T-cell (primary cell): ENCODE data around the gene NDE1. TPM values are rescaled to one million over a fixed set of nuclear protein-coding genes. Genes with fewer than 3 reads are reported as not detected.

Experiments used
- ATAC-seq, 4 experiments: fragments of 200-7000 bp in 3 of 4; fragments of 150-1000 bp in 1 of 4; cut with Tn5 transposase; replicated peaks in 1 of 4; 1 replicate in 3 of 4; 2 replicates in 1 of 4; pipeline ENCODE4 v1.10.0; 2021; ENCODE audit warnings: moderate library complexity in 3 of 4, mild to moderate bottlenecking in 2 of 4, moderate number of reproducible peaks in 1 of 4
- CTCF ChIA-PET, 2 donors: fragments of 300-600 bp; sonication (Branson Sonifier 250); formaldehyde crosslinking; loops; one replicate each; lab custom pipeline; 2022; ENCODE audit warnings: antibody characterized with exemption in 2 of 2; lab: Charles Lee
- POLR2A ChIA-PET, 2 donors: fragments of 300-600 bp; sonication (Branson Sonifier 250); formaldehyde crosslinking; loops; one replicate each; lab custom pipeline; 2022; ENCODE audit warnings: antibody characterized with exemption in 2 of 2; lab: Charles Lee
- DNase-seq, 35 experiments: peaks; one replicate each; pipeline versions ENCODE4 v3.0.0 to v3.0.0-alpha.2; 2013 to 2023
- H3K27ac ChIP-seq: one replicate; pipeline ENCODE4 v1.5.1; 2013; ENCODE audit warnings: low read length
- H3K27me3 ChIP-seq, 2 experiments: replicated peaks in 1 of 2; 1 replicate in 1 of 2; 2 replicates in 1 of 2; pipeline versions ENCODE4 v1.6.1 to v1.7.0; 2013; ENCODE audit warnings: low read length in 1 of 2, mixed read lengths in 1 of 2; ENCODE audit not compliant: control insufficient read depth in 2 of 2, insufficient read depth in 2 of 2; ENCODE audit errors: extremely low read depth in 1 of 2
- H3K36me3 ChIP-seq, 2 donors: 1 replicate in 1 of 2; 2 replicates in 1 of 2; pipeline versions ENCODE4 v1.6.1 to v1.7.0; 2013; ENCODE audit warnings: low read length in 1 of 2; ENCODE audit not compliant: control insufficient read depth in 2 of 2, insufficient read depth in 1 of 2; ENCODE audit errors: extremely low read depth in 1 of 2
- H3K4me1 ChIP-seq, 2 experiments: 1 replicate in 1 of 2; 2 replicates in 1 of 2; pipeline versions ENCODE4 v1.6.1 to v1.7.0; 2013; ENCODE audit warnings: low read length in 2 of 2, mixed read lengths in 1 of 2; ENCODE audit not compliant: insufficient read depth in 2 of 2, control insufficient read depth in 1 of 2; ENCODE audit errors: extremely low read depth in 1 of 2
- H3K4me3 ChIP-seq, 2 donors: 1 replicate in 1 of 2; 2 replicates in 1 of 2; pipeline versions ENCODE4 v1.5.1 to v1.7.0; 2013; ENCODE audit warnings: mild to moderate bottlenecking in 2 of 2, low read length in 1 of 2, moderate library complexity in 1 of 2; ENCODE audit not compliant: control insufficient read depth in 1 of 2; ENCODE audit errors: extremely low read depth in 1 of 2
- H3K9me3 ChIP-seq: 2 replicates; pipeline ENCODE4 v1.7.0; 2013
- H3K27ac Mint-ChIP-seq, 2 donors: one replicate each; pipeline ENCODE4 v1.8.0; 2020 to 2021; ENCODE audit warnings: mild to moderate bottlenecking in 2 of 2, mixed read lengths in 2 of 2
- H3K27me3 Mint-ChIP-seq, 2 donors: one replicate each; pipeline ENCODE4 v1.8.0; 2021 to 2022; ENCODE audit warnings: mixed read lengths in 2 of 2
- H3K36me3 Mint-ChIP-seq: one replicate; pipeline ENCODE4 v1.8.0; 2021; ENCODE audit warnings: mixed read lengths
- H3K4me1 Mint-ChIP-seq, 3 donors: one replicate each; pipeline ENCODE4 v1.8.0; 2020 to 2022; ENCODE audit warnings: mixed read lengths in 3 of 3, mild to moderate bottlenecking in 1 of 3
- H3K4me3 Mint-ChIP-seq, 3 donors: one replicate each; pipeline ENCODE4 v1.8.0; 2020 to 2022; ENCODE audit warnings: mild to moderate bottlenecking in 3 of 3, mixed read lengths in 3 of 3, moderate library complexity in 3 of 3
- H3K9me3 Mint-ChIP-seq, 3 donors: one replicate each; pipeline ENCODE4 v1.8.0; 2020 to 2022; ENCODE audit warnings: mixed read lengths in 3 of 3
- WGBS: methylation state at CpG from one replicate; pipeline ENCODE4 v1.1.5; 2013; ENCODE audit warnings: missing lambda C conversion rate; ENCODE audit not compliant: insufficient coverage; 5-methylcytosine and 5-hydroxymethylcytosine counted together
- total RNA-seq, 35 experiments: library from RNA in 6 of 35; stranded (reverse) in 6 of 35; fragments of 120-200 nt in 1 of 35; gene quantifications; one replicate each; pipeline versions ENCODE4 v1.2.1 to v1.2.4 and lab custom pipeline; 2013 to 2026

Gene NDE1
- total RNA-seq, 5 donors from 2014 or later (not counting 1 experiment from before 2014, with no cell fraction given) = 90.8 to 110 (median 103) TPM

DNA sequence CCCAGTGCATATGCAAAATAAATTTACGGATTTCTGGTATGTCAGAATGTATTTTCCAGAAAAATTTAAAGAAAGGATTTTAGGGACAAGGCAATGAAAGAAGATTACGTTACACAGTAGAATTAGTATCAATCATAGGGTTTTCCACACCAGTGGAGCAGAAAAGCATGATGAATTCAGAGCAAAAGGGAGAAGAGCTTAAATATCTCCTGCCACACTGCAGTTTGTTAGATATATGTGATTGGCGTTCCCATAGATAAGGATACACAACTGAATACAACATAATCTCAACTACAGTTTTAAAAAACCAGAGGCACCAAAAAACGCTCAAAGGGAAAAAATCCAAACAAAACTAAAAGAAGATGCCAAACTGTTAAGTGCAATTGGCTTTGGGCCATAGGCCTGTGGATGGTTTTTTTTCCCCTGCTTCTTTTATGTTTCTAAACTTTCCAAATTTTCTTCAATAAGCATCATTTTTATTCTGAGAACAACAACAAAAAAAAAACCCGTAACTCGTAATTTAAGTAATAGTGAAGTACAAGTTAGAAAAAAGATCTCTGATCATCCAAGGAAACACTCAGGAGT is 29.3 kb upstream of the NDE1 start:
- ATAC-seq = no peak
- WGBS = no CpG with 5 or more reads among the region's 6 CpGs
- ChIA-PET CTCF (no interaction called here), POLR2A (no interaction called here)
- H3K4me1 ChIP-seq = no peaks in the 10 kb centered on the region
- Mint-ChIP-seq H3K9me3 (no peaks in the 10 kb centered on the region), H3K36me3 (peaks cover 71% of the 10 kb centered on the region), H3K4me3 (no peak overlapping the region), H3K4me1 (peaks cover 0 to 3% (median 0%) of the 10 kb centered on the region in 3 donors), H3K27ac (peak overlapping the region; percentile 15 to 44), H3K27me3 (no peaks in the 10 kb centered on the region)
- no peaks in the 10 kb centered on the region for H3K9me3 ChIP-seq
- H3K27me3 ChIP-seq = no peaks in the 10 kb centered on the region
- H3K27ac ChIP-seq = no peak overlapping the region
- H3K36me3 ChIP-seq = peaks cover 16 to 95% of the 10 kb centered on the region in 2 donors
- DNase-seq = no peak
- H3K4me3 ChIP-seq = no peak overlapping the region

DNA sequence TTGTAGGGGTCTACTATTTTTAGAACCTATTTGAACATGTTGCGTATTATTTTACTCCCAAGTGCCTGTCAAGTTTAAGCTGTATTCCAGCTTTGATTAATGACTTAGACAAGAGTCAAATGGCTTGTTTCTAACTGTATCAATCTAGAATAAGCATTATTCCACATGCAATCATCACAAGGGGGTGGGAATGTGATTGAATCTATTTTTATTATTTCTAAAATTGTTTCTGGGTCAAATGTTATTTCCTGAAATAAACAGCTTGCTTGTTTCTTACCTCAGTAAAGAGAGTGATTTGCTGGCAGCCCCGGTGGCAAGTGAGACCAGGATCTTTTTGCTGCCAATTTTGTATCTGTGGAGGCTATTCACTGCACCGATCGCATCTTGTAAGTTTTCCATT is 28.6 kb upstream of the NDE1 start:
- Histone ChIP-seq H3K4me1 (no peaks in the 10 kb centered on the region), H3K27ac (no peak overlapping the region), H3K4me3 (no peak overlapping the region), H3K9me3 (no peaks in the 10 kb centered on the region), H3K27me3 (no peaks in the 10 kb centered on the region), H3K36me3 (peaks cover 10 to 93% of the 10 kb centered on the region in 2 donors)
- Mint-ChIP-seq H3K4me3 (no peak overlapping the region), H3K27me3 (no peaks in the 10 kb centered on the region), H3K36me3 (peaks cover 66% of the 10 kb centered on the region), H3K9me3 (no peaks in the 10 kb centered on the region), H3K4me1 (peaks cover 0 to 3% (median 0%) of the 10 kb centered on the region in 3 donors), H3K27ac (no peak overlapping the region)
- WGBS = no CpG with 5 or more reads among the region's 4 CpGs
- POLR2A ChIA-PET = interaction anchor here (0.5 to 1.2 kb wide), 2 partner anchors 9 to 495 kb away, joined by 3 to 7 read pairs; no protein-coding TSS in a partner anchor
- DNase-seq (no peak), ATAC-seq (no peak)
- CTCF ChIA-PET = interaction anchor here in 1 of 2 donors (0.8 kb wide), 1 partner anchor 18 kb away, joined by 4 read pairs; no protein-coding TSS in a partner anchor

DNA sequence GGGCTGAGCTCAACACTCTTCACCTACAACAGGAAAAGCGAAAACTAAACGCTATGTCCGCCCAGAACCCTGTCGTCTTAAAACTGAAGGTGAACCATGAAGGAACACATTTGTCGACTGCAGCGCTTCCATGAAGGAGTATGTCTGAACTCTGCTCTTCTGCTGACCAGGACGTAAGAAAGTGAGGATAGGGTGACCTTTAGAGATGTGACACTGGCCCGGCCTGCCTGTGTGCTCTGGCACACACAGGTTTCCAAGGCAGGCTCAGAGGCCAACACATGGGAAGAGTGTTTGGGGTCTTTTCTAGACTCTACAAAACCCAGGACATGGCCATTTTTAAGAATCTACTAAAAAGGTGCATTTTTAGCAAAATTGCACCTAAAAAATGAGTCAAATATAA is 28.2 kb upstream of the NDE1 start:
- Histone ChIP-seq H3K9me3 (no peaks in the 10 kb centered on the region), H3K4me3 (no peak overlapping the region), H3K4me1 (no peaks in the 10 kb centered on the region), H3K27ac (no peak overlapping the region), H3K27me3 (no peaks in the 10 kb centered on the region), H3K36me3 (peaks cover 7 to 89% of the 10 kb centered on the region in 2 donors)
- POLR2A ChIA-PET = interaction anchor here (0.5 to 1.2 kb wide), 2 partner anchors 9 to 495 kb away, joined by 3 to 7 read pairs; no protein-coding TSS in a partner anchor
- CTCF ChIA-PET = interaction anchor here in 1 of 2 donors (0.8 kb wide), 1 partner anchor 17 kb away, joined by 4 read pairs; no protein-coding TSS in a partner anchor
- H3K4me3 Mint-ChIP-seq = no peak overlapping the region
- peak overlapping the region in 1 of 2 donors; percentile 43 for H3K27ac Mint-ChIP-seq
- no peaks in the 10 kb centered on the region for H3K27me3 Mint-ChIP-seq
- peaks cover 62% of the 10 kb centered on the region for H3K36me3 Mint-ChIP-seq
- DNase-seq = no peak
- H3K4me1 Mint-ChIP-seq = peaks cover 0 to 3% (median 0%) of the 10 kb centered on the region in 3 donors
- 96% methylated on average over 4 of the region's 8 CpGs for WGBS
- ATAC-seq = no peak
- no peaks in the 10 kb centered on the region for H3K9me3 Mint-ChIP-seq

DNA sequence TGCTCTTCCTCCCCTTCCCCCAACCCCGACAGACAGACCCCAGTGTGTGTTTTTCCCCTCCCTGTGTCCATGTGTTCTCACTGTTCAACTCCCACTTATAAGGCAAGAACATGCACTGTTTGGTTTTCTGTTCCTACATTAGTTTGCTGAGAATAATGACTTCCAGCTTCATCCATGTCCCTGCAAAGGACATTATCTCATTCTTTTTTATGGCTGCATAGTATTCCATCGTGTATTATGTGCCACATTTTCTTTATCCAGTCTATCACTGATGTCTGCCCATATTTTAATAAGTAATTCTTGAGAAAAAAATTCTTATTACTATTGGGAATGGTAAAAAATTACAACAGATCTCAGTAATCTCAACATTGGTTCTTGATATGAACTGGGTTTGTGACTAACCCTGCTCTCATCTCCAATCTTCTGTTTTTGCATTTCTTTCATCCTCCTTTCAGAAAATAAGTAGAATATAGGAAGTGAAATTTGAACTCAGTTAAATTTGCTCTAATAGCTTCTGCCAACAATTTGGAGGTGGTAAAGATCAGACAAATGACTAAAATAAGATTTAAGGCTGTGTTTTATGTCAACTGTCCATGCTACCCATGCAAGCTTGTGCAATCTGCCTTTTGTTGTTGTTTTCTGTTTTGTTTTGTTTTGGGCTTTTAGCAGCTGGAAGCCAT is 18.2 kb upstream of the NDE1 start:
- DNase-seq (no peak), ATAC-seq (no peak)
- peaks cover 29 to 57% (median 55%) of the 10 kb centered on the region in 3 donors for H3K4me1 Mint-ChIP-seq
- H3K27me3 Mint-ChIP-seq = no peaks in the 10 kb centered on the region
- CTCF ChIA-PET = no interaction called here
- peaks cover 70% of the 10 kb centered on the region for H3K36me3 Mint-ChIP-seq
- H3K9me3 Mint-ChIP-seq = no peaks in the 10 kb centered on the region
- Histone ChIP-seq H3K4me1 (peaks cover 11 to 12% of the 10 kb centered on the region in 2 experiments), H3K4me3 (no peak overlapping the region), H3K9me3 (no peaks in the 10 kb centered on the region), H3K27ac (no peak overlapping the region), H3K27me3 (no peaks in the 10 kb centered on the region), H3K36me3 (peaks cover 8 to 78% of the 10 kb centered on the region in 2 donors)
- H3K27ac Mint-ChIP-seq = peak overlapping the region; percentile 44 to 66
- POLR2A ChIA-PET = interaction anchor here in 1 of 2 donors (0.6 kb wide), 1 partner anchor 63 kb away, joined by 7 read pairs; no protein-coding TSS in a partner anchor
- no peak overlapping the region for H3K4me3 Mint-ChIP-seq
- 100% methylated on average over 1 of the region's 2 CpGs for WGBS

DNA sequence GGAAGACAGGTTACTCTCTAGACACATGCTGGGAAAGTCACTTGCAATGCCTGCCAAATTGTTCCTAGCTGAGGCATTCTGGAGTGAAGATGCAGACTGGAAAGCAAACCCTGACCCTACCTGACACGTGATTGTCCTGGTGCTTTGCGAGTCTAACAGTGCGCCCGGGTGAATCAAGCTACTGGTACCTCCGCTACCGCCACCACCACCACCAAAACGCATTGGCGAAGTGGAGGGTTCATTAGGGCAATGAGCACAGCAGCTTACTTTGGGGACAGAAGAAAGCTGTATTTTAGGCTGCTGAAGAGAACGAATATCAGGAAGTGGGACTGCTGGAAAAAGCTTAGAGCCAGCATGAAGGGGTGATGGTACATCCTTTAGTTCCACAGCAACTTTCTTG is 14.1 kb upstream of the NDE1 start:
- Histone ChIP-seq H3K36me3 (peaks cover 8 to 81% of the 10 kb centered on the region in 2 donors), H3K4me1 (peaks cover 17 to 36% of the 10 kb centered on the region in 2 experiments), H3K9me3 (no peaks in the 10 kb centered on the region), H3K4me3 (no peak overlapping the region), H3K27me3 (no peaks in the 10 kb centered on the region), H3K27ac (peak overlapping the region; percentile 84)
- H3K4me1 Mint-ChIP-seq = peaks cover 61 to 80% (median 77%) of the 10 kb centered on the region in 3 donors
- peak overlapping the region; percentile 94 to 99 for H3K27ac Mint-ChIP-seq
- H3K4me3 Mint-ChIP-seq = peak overlapping the region; percentile 66 to 73 (median 69)
- DNase-seq (no peak), ATAC-seq (no peak)
- ChIA-PET POLR2A (no interaction called here), CTCF (no interaction called here)
- no peaks in the 10 kb centered on the region for H3K9me3 Mint-ChIP-seq
- peaks cover 69% of the 10 kb centered on the region for H3K36me3 Mint-ChIP-seq
- H3K27me3 Mint-ChIP-seq = no peaks in the 10 kb centered on the region
- 100% methylated on average over 2 of the region's 9 CpGs for WGBS

DNA sequence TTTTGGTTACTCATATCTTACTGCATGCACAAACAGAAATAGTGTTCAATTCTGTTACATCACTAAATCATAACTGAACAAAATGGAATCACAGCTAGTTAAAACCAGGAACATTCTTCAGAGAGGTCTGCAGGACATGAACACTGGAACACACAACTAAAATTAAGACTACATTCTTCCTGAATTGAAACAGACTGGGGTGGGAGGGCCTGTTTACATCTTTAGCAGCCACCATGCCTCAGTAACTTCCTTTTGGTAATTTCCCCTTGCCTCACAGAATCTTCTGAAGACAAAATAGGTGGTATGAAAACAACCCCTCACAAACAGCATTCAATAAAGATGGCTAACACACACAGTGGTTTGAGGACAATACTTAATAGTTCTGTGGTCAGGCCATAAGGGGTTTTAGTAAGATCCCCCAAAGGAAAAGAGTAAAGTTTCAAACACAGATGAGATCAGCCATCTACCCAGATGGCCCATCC is 13.6 kb upstream of the NDE1 start:
- Mint-ChIP-seq H3K9me3 (no peaks in the 10 kb centered on the region), H3K36me3 (peaks cover 66% of the 10 kb centered on the region), H3K27me3 (no peaks in the 10 kb centered on the region), H3K4me1 (peaks cover 66 to 86% (median 80%) of the 10 kb centered on the region in 3 donors), H3K4me3 (peak overlapping the region; percentile 66 to 73 (median 69)), H3K27ac (peak overlapping the region; percentile 94 to 99)
- Histone ChIP-seq H3K4me3 (no peak overlapping the region), H3K36me3 (peaks cover 8 to 76% of the 10 kb centered on the region in 2 donors), H3K27me3 (no peaks in the 10 kb centered on the region), H3K4me1 (peaks cover 22 to 37% of the 10 kb centered on the region in 2 experiments), H3K27ac (peak overlapping the region; percentile 84), H3K9me3 (no peaks in the 10 kb centered on the region)
- DNase-seq = peak in 16 of 35 experiments; percentile 6 to 73 (median 25)
- POLR2A ChIA-PET = no interaction called here
- CTCF ChIA-PET = no interaction called here
- ATAC-seq = peak; percentile 69 to 84 (median 78)
